ENCODE results near the gene LUC7L.

DNA sequence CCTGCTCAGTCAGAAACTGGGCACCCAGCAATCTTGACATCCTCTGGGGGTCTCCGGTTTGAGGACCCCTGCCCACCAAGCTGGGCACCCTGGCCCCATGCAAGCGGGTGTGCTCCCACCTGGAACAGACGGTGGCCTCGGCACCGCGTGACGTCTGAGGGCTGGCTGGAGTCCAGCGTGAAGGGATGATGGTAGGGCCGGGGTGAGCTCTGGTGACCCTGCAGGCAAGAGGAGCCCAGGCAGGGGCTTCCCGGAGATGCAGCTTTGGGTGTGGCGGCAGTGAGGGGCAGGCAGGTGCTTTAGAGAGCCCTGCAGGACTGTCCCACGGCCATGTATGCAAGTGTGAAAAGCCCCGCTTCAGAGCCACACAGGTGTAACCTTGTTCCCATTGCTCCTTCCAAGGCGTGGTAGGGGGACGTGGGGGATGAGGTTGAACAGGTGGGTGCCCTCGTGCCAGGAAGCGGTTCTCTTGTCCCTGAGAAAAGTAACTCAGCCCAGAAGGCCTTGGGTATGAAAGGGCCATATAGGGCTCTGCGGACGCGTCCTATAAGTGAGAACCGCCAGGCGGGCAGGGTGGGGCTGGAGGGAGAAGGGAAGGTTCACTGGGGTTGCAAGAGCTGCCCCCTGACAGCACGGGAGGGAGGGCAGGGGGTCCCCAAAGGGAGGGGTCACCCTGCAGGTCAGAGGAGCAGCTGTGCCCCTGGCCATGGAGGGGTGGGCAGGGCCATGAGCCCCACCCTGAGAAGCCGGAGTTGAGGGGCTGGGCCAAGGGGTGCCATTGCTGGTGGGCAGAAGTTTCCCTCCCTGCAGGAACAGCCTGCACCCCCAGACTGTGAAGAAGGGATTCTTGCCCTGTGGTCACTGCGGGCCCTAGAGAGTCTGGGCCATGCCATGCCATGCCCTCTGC, 37.3 kb upstream of the LUC7L start:
- TF ChIP-seq, protein P1, sequence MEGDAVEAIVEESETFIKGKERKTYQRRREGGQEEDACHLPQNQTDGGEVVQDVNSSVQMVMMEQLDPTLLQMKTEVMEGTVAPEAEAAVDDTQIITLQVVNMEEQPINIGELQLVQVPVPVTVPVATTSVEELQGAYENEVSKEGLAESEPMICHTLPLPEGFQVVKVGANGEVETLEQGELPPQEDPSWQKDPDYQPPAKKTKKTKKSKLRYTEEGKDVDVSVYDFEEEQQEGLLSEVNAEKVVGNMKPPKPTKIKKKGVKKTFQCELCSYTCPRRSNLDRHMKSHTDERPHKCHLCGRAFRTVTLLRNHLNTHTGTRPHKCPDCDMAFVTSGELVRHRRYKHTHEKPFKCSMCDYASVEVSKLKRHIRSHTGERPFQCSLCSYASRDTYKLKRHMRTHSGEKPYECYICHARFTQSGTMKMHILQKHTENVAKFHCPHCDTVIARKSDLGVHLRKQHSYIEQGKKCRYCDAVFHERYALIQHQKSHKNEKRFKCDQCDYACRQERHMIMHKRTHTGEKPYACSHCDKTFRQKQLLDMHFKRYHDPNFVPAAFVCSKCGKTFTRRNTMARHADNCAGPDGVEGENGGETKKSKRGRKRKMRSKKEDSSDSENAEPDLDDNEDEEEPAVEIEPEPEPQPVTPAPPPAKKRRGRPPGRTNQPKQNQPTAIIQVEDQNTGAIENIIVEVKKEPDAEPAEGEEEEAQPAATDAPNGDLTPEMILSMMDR (IDR thresholded peaks at IDR 0.05 in 4 of 5, conservative IDR thresholded peaks at IDR 0.05 in 1 of 5) = no peak
- TF ChIP-seq POLR2A (IDR thresholded peaks at IDR 0.05) = no peak

Data from gastrocnemius medialis (tissue), 4 donors.